GM18870 (cell line): ENCODE measurements around the gene FBLN2.

Source experiments
- ATAC-seq: cut with Tn5 transposase; IDR thresholded peaks from one replicate; pipeline ENCODE4 v1.9.1; 2021; ENCODE audit warnings: moderate library complexity; ENCODE audit not compliant: unreplicated experiment

The FBLN2 gene

GRCh38 chr3:13565581-13566452, 16.9 kb downstream of the FBLN2 start:
- no peak for ATAC-seq

DNA sequence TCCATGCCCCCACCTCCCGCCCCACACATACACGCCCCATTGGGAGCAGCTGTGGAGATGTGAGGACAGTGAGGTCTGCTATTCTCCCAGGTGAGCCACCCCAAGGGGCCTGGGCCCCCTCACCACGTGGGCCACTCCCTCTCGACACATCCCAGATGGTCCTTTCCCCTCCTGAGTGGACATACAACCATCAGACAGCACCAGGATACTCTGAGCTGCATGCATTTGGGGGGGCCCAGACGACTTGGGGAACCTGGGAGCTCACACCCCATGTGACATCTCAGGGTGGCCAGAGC, 17.5 kb downstream of the FBLN2 start:
- ATAC-seq, result no peak

DNA sequence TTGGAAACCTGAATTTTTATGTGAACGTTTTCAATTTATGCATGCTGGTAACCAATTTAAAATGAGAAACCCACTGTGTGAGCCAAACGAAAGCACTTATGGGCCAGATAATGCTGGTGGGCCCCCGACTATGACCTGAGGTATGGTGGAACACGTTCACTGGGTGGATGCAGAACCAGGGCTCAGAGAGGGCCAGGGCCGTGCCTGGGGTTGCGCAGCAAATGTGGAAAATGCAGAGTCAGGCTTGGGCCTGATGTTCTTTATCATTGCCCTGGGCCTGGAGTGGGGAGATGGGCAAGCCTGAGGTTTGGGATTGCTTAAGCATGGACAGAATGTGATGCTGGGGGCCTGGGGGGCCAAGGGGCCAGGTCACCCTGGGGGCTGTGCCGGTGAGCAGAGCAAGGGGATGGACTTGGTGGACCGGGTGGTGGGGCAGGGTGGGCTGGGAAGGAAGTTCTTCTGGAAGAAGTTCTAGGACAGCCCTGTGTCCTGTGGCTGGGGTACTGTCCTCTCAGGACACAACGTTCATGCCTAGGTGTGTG, 17.9 kb downstream of the FBLN2 start:
- no peak for ATAC-seq

- ATAC-seq, result no peak
These were observed 19.0 kb downstream of the FBLN2 start for GRCh38 chr3:13567684-13568514.

- no peak for ATAC-seq
These were observed 19.6 kb downstream of the FBLN2 start for GRCh38 chr3:13568515-13569028.

GRCh38 chr3:13569201-13569600, 20.3 kb downstream of the FBLN2 start:
- no peak for ATAC-seq

GRCh38 chr3:13569641-13570390, 20.9 kb downstream of the FBLN2 start:
- ATAC-seq, result no peak

DNA sequence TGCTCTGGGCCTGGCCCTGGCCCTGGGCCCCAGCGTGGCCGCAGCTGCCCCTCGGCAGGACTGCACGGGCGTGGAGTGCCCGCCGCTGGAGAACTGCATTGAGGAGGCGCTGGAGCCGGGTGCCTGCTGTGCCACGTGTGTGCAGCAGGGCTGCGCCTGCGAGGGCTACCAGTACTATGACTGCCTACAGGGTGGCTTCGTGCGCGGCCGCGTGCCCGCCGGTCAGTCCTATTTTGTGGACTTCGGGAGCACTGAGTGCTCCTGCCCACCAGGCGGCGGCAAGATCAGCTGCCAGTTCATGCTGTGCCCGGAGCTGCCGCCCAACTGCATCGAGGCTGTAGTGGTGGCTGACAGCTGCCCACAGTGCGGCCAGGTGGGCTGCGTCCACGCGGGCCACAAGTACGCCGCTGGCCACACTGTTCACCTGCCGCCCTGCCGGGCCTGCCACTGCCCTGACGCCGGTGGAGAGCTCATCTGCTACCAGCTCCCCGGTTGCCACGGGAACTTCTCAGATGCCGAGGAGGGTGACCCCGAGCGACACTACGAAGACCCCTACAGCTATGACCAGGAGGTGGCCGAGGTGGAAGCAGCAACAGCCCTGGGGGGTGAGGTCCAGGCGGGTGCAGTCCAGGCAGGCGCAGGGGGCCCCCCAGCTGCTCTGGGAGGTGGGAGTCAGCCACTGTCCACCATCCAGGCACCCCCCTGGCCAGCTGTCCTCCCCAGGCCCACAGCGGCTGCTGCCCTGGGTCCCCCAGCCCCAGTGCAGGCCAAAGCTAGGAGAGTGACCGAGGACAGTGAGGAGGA, 21.7 kb downstream of the FBLN2 start:
- ATAC-seq, result no peak

- no peak for ATAC-seq
These were observed 22.3 kb downstream of the FBLN2 start for GRCh38 chr3:13571264-13571663.

- no peak for ATAC-seq
These were observed 23.2 kb downstream of the FBLN2 start for GRCh38 chr3:13571831-13572750.

DNA sequence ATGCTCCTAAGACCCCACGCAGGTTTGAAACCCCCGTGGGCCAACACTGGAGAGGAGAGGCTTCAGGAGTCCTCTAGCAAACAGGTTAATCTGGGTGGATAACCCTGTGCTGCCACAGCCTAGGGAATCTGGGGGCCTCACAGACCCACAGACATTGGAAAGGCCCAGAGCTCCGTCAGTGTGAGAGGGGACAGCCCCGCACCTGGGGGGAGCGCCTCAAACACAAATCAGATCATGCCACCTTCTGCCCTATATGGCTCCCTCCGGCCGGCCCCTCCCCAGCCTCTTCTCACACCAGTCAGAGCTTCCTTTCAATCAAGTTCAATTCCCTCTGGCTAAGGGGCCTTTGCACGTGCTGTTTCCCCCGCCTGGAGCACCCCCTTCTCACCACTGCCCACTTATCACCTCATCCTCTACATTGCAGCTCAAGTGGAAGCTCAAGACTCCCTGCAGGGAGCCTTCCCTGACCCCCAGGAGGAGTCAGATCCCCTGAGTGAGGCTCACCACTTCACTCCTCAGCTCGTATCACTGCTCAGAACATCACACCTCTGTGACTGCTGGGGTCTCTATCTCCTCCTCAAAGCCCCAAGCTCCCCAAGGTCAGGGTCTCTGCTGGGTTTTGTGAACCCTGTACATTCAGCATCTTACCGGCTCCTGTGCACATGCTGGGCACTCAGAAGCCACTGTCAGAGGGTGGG, 24.1 kb downstream of the FBLN2 start:
- ATAC-seq, result no peak

- ATAC-seq, result no peak
These were observed 25.3 kb downstream of the FBLN2 start for GRCh38 chr3:13574083-13574797.

DNA sequence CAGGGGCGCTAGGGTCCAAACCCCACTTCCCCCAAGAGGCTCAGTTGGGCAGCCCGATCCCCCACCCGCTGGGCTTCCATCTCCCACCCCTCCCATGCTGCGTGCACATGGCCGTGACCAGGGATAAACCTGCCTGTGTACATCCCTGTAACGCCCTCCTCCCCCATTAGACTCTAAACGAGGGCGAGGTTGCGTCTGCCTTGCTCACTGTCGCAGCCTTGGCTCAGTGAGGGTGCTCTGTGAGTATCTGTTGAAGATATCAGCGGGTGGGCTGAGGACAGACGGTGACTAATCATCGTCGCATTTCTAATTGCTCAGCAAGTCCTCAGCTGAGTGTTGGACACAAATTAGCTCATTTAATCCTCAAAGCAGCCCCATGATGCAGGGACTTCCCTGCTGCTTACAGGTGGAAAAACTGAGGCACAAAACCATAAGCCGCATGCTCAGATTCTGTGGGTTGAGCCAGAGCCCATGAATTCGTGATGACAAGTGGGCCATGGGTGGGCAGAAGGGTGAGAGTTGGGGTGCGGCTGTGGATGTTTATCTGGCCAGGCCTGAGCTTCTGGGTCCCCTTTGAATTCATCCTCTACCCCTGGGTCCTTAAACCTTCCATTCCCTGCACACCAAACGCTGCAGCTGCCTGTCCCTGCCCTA, 26.0 kb downstream of the FBLN2 start:
- no peak for ATAC-seq

DNA sequence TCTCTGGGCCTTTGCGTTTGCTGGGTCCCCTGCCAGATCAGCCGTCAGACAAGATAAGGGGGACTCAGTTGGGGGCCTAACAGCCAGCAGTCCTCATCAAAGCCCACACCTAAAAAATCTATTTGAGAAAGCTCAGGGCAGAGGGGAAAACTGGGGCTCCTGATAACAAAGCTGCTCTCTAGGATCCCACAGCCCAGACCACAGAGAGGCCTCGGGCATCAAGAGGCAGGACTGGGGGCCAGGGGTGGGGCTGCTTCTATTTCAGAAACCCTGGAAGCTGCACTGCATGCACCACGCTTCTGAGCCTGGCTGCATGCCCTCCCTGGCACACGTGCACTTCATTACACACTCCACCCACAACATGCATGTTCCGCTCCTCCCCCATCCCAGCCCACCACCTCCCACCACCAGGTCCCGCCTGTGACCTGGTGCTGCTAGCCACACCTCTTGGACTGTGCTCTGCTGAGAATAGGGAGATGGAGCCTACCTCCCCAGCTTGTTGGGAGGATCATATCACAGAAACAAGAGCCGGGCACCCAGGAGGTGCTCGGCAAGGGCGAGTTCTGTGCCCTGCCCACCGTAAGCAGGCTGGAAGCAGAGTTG, 26.6 kb downstream of the FBLN2 start:
- ATAC-seq, result no peak

DNA sequence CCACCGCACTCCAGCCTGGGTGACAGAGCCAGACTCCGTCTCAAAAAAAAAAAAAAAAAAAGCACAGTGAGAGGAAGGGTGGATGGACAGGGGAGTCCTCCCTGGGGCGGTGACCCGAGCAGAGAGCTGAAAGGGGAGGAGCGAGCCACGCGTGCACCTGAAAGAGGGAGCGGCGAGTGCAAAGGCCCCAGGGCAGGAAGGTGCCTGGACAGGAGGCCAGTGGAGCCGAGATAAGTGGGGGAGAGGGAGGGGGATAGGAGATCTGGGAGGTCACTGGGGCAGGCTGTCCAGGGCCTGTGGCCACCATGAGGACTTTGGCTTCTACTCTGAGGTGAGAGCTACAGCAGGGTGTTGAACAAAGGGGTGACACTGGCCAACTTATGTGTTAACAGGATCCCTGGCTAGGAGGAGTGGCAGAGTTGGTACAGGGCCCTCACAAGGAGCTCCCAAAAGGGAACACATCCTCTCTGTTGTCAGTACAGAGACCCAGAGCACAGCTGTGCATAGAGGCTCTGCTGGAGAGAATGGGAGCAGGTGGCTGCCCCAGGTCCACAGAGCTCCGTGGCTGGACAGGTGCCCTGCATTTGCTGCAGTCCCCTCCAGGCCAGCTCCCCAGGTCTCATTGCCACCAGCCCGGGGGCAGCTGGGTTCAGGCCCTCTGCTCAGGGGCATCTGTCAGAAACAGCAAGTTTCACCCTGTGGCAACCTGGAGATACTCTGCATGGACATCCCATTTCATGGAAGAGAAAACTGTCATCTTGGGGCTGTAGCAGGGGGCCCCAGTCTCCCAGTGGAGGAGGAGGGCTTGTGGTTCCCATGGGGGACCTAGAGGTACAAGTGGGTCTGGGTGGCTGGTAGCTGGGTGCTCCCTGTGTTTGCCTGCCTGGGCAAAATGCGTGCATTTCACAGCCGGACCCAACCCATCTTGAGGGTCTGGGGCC, 28.5 kb downstream of the FBLN2 start:
- ATAC-seq, result no peak

GRCh38 chr3:13578251-13578650, 29.3 kb downstream of the FBLN2 start:
- ATAC-seq, result no peak
